Kidney epithelial cell (primary cell): ENCODE measurements around the gene MAP3K14. TPM values are rescaled to one million over a fixed set of nuclear protein-coding genes. Genes with fewer than 3 reads are reported as not detected.
A peak's percentile ranks its signal among the peaks of the same experiment; 100 is the strongest.

Experiments
- DNase-seq: peaks from one replicate; pipeline ENCODE4 v3.0.0-alpha.2; 2010; ENCODE audit warnings: low read depth
- H3K27me3 ChIP-seq: 2 replicates; pipeline ENCODE4 v1.6.0; 2011; ENCODE audit warnings: low read length; ENCODE audit not compliant: control insufficient read depth, insufficient read depth
- H3K36me3 ChIP-seq: 2 replicates; pipeline ENCODE4 v1.5.1; 2011; ENCODE audit warnings: low read length; ENCODE audit not compliant: control insufficient read depth, insufficient read depth
- H3K4me3 ChIP-seq: 2 replicates; pipeline ENCODE4 v1.5.1; 2011; ENCODE audit warnings: low read depth, mild to moderate bottlenecking, control low read depth, low read length
- total RNA-seq: library from RNA; depleted of rRNA; stranded (reverse); fragments of >200 nt; gene quantifications from 2 replicates; pipeline ENCODE4 v1.2.3, GENCODE V29; 2015
- TF ChIP-seq, protein P1 (sequence below): IDR thresholded peaks from 2 replicates; pipeline ENCODE4 v1.5.1; 2011; ENCODE audit warnings: mild to moderate bottlenecking, moderate library complexity, low read length, control low read depth, inconsistent platforms; ENCODE audit not compliant: insufficient read depth, poor library complexity, severe bottlenecking

Gene MAP3K14
- total RNA-seq, 1 donor from 2014 or later, result 3.8 TPM

DNA sequence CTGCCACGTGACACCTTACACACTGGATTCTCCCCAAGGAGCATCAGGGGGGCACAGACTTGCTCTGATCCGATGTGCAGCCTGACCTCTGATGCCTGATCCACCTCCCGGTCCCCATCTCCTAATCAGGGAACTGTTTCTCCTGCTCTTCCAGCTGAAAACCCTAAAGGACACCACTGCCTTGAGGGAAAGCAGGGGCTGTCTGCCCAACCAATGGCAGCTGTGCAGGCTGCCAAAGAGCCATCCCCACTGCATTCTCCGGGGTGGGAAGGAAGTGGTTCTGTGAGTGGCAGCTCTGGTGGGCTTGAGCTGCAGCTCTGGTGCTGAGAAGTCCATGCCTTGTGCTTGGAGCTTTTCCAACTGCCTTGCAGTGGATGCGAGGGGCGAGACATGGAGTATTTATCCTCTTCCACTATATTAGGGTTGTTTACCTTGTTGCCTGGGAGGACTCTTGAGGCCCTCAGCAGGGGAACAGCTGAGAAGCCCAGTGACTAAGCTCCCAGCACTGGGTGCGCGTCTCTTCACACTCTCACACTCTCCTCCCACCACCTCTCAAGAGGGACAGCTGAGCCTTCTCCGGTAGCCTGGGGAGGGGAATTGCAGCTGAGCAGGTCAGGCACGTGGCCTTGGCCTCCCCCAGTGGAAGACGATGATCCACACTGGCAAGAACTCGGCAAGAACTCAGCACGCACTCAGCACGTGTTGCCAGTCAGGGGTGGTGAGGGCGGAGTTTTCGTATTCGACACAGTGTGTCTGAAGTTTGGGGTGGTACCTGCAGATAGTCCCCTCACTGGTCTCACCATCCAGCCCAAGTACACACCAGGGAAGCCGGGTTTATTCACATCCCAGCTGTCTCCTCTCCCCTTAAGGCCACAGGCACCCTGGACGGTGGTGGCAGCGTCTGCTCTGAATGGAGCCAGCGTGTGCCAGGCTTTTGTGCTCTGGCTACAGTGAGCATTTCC, 33.9 kb downstream of the MAP3K14 start:
- Histone ChIP-seq H3K36me3 (peaks cover 10% of the 10 kb centered on the region), H3K27me3 (no peaks in the 10 kb centered on the region), H3K4me3 (no peak overlapping the region)
- no peak for DNase-seq
- TF ChIP-seq, protein P1, sequence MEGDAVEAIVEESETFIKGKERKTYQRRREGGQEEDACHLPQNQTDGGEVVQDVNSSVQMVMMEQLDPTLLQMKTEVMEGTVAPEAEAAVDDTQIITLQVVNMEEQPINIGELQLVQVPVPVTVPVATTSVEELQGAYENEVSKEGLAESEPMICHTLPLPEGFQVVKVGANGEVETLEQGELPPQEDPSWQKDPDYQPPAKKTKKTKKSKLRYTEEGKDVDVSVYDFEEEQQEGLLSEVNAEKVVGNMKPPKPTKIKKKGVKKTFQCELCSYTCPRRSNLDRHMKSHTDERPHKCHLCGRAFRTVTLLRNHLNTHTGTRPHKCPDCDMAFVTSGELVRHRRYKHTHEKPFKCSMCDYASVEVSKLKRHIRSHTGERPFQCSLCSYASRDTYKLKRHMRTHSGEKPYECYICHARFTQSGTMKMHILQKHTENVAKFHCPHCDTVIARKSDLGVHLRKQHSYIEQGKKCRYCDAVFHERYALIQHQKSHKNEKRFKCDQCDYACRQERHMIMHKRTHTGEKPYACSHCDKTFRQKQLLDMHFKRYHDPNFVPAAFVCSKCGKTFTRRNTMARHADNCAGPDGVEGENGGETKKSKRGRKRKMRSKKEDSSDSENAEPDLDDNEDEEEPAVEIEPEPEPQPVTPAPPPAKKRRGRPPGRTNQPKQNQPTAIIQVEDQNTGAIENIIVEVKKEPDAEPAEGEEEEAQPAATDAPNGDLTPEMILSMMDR, result no peak

DNA sequence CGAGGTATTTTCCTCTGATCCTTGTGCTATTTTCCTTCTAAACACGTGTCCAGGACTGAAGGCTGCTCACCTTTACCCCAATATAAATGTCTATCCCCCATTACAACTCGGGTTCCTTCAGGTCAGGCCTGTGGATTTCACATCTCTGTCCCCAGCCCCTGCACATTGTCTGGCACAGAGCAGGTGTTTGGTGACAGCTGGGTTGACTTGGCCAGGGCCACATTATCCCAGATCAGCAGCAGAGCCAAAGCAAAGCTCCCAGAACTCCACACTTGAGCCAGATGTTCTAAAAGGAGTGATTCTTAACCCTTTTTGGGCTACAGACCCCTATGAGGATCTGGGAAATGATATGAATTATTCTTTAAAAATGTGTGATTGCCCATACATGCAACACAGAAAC, 36.9 kb downstream of the MAP3K14 start:
- Histone ChIP-seq H3K36me3 (peaks cover 10% of the 10 kb centered on the region), H3K27me3 (no peaks in the 10 kb centered on the region), H3K4me3 (no peak overlapping the region)
- TF ChIP-seq, protein P1, result no peak
- no peak for DNase-seq

DNA sequence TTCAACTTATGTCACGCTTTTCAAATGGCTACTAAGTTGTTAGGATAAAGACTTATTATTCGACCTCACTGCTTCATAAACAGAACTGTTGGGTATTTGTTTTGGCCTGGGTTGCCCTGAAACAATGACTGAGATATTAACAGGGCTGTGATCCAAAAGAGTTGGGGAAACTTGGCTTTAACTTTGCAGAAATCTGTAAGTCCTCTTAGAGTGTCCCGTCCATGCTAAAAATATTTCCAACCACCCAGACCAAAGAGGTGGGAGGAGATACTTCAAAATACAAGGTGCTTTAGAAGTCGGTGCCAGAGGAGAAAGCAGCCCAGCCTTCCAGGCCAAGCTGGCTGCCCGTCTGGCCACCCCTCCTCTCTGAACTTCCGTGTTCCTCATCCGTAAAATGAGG, 38.8 kb downstream of the MAP3K14 start:
- Histone ChIP-seq H3K27me3 (no peaks in the 10 kb centered on the region), H3K36me3 (peaks cover 6% of the 10 kb centered on the region), H3K4me3 (no peak overlapping the region)
- TF ChIP-seq, protein P1, result no peak
- no peak for DNase-seq

DNA sequence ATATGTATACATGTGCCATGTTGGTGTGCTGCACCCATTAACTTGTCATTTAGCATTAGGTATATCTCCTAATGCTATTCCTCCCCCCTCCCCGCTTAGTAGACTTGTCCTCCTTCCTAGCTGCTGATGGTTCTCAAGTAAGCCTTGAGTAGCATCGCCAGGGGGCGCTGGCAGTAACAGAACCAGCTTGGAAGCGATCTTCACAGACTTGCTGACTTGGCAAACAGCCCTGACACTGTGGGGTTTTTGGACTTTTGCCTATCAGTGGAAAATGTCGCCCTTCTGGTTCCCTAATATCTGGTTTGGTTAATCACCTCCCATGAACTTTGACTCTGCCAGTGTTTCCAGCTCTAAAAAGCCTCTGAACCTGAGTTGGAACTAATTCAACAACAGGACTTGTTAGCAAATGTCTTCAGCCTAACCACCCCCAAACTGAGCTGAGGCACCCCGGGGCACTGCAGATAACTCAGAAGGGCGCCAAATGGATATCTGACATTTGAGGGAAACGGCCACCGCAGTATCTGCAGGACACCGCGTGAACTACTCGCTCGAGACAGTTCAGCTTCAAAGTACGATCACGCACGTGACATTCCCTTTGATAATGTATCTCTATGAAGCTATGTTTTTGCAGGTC, 39.5 kb downstream of the MAP3K14 start:
- peaks cover 5% of the 10 kb centered on the region for H3K36me3 ChIP-seq
- DNase-seq, result peak; percentile 66
- H3K27me3 ChIP-seq, result no peaks in the 10 kb centered on the region
- no peak overlapping the region for H3K4me3 ChIP-seq
- TF ChIP-seq, protein P1, result peak; percentile 82

DNA sequence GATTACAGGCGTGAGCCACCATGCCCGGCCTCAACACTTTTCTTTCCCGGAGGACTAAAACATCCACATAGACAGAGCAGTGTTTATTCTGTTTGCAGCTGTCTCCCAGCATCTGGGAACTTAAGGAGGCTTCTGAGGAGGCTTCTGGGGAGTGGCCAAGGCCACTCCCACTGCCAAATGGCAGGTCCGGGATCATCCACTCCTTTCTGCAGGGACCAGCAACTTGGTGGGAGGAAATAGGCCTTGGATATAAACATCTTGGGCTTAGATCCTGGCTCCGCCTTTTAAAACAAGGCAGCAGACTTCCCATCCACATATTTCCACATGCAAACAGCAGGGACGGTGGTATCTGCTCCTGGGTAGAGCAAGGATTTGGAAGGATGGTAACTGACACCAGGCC, 40.8 kb downstream of the MAP3K14 start:
- DNase-seq, result no peak
- no peak overlapping the region for H3K4me3 ChIP-seq
- H3K36me3 ChIP-seq, result peaks cover 5% of the 10 kb centered on the region
- H3K27me3 ChIP-seq, result no peaks in the 10 kb centered on the region
- TF ChIP-seq, protein P1, result no peak
